Loucy (cell line): ENCODE data around the gene TAP1.

Experiments
- H2AFZ ChIP-seq: fragments of 200-600 bp; sonication (generic); 2 replicates; pipeline ENCODE4 v1.6.0; 2016; ENCODE audit warnings: antibody characterized with exemption, mild to moderate bottlenecking, low read length, moderate library complexity
- H3F3A ChIP-seq: fragments of 200-600 bp; 2 replicates; pipeline ENCODE4 v1.6.0; 2016; ENCODE audit warnings: antibody characterized with exemption, low read depth, mild to moderate bottlenecking
- H3K27me3 ChIP-seq: fragments of 200-600 bp; sonication (generic); 2 replicates; pipeline ENCODE4 v1.6.1; 2014; ENCODE audit warnings: low read length, mild to moderate bottlenecking; ENCODE audit not compliant: insufficient read depth, poor library complexity, severe bottlenecking
- H3K36me3 ChIP-seq: fragments of 200-600 bp; sonication (generic); 2 replicates; pipeline ENCODE4 v1.6.1; 2016; ENCODE audit warnings: low read length; ENCODE audit not compliant: insufficient read depth
- H3K4me1 ChIP-seq: fragments of 200-600 bp; sonication (generic); 2 replicates; pipeline ENCODE4 v1.5.1; 2014; ENCODE audit warnings: low read length, mild to moderate bottlenecking; ENCODE audit not compliant: insufficient read depth, poor library complexity, severe bottlenecking
- H3K4me2 ChIP-seq: fragments of 200-600 bp; sonication (generic); 2 replicates; pipeline ENCODE4 v1.6.0; 2014; ENCODE audit warnings: antibody characterized with exemption, low read length, low read depth, mild to moderate bottlenecking; ENCODE audit not compliant: poor library complexity, severe bottlenecking
- H3K4me3 ChIP-seq: fragments of 200-600 bp; sonication (generic); 2 replicates; pipeline ENCODE4 v1.5.1; 2014; ENCODE audit warnings: low read length, mild to moderate bottlenecking, mixed read lengths; ENCODE audit not compliant: poor library complexity, severe bottlenecking
- H3K79me2 ChIP-seq: fragments of 200-600 bp; sonication (generic); 2 replicates; pipeline ENCODE4 v1.6.1; 2014; ENCODE audit warnings: low read length; ENCODE audit not compliant: insufficient read depth
- H3K9ac ChIP-seq: fragments of 200-600 bp; sonication (generic); 2 replicates; pipeline ENCODE4 v1.6.0; 2014; ENCODE audit warnings: mild to moderate bottlenecking, low read depth, low read length, moderate library complexity; ENCODE audit not compliant: poor library complexity, severe bottlenecking
- H3K9me2 ChIP-seq: fragments of 200-600 bp; sonication (generic); replicated peaks from 2 replicates; pipeline ENCODE4 v1.6.1; 2016; ENCODE audit warnings: low read depth, low read length, mixed read lengths
- H3K9me3 ChIP-seq: fragments of 200-600 bp; sonication (generic); 2 replicates; pipeline ENCODE4 v1.6.1; 2014; ENCODE audit warnings: mild to moderate bottlenecking, antibody characterized with exemption, low read length, low read depth; ENCODE audit not compliant: insufficient read depth
- H4K20me1 ChIP-seq: fragments of 200-600 bp; sonication (generic); 2 replicates; pipeline ENCODE4 v1.6.0; 2014; ENCODE audit warnings: antibody characterized with exemption, low read length, mild to moderate bottlenecking; ENCODE audit not compliant: insufficient read depth, poor library complexity, severe bottlenecking
- CTCF ChIP-seq: fragments of 200-600 bp; sonication (generic); conservative IDR thresholded peaks from 2 replicates; pipeline ENCODE4 v1.5.1; 2014; ENCODE audit warnings: mild to moderate bottlenecking, antibody characterized with exemption, low read length
- EZH2phosphoT487 ChIP-seq: fragments of 200-600 bp; IDR thresholded peaks from 2 replicates; pipeline ENCODE4 v1.6.1; 2018; ENCODE audit warnings: antibody characterized with exemption, mild to moderate bottlenecking, moderate library complexity, borderline replicate concordance

TAP1 gene, protein sequence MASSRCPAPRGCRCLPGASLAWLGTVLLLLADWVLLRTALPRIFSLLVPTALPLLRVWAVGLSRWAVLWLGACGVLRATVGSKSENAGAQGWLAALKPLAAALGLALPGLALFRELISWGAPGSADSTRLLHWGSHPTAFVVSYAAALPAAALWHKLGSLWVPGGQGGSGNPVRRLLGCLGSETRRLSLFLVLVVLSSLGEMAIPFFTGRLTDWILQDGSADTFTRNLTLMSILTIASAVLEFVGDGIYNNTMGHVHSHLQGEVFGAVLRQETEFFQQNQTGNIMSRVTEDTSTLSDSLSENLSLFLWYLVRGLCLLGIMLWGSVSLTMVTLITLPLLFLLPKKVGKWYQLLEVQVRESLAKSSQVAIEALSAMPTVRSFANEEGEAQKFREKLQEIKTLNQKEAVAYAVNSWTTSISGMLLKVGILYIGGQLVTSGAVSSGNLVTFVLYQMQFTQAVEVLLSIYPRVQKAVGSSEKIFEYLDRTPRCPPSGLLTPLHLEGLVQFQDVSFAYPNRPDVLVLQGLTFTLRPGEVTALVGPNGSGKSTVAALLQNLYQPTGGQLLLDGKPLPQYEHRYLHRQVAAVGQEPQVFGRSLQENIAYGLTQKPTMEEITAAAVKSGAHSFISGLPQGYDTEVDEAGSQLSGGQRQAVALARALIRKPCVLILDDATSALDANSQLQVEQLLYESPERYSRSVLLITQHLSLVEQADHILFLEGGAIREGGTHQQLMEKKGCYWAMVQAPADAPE

GRCh38 chr6:32853541-32854375 is at the start of gene TAP1, which contains the start of gene PSMB9:
Gene TAP1, minus strand, starts transcription at chr6:32853704. Its CDS starts 68 bp downstream, at chr6:32853636.
Gene PSMB9, plus strand, starts transcription at chr6:32854192. Its CDS starts 38 bp downstream, at chr6:32854230.
- peak within 1 kb of the TSS; percentile 98 for H3K4me2 ChIP-seq
- peaks cover 38% of the 10 kb centered on the region for H4K20me1 ChIP-seq
- no peaks in the 10 kb centered on the region for H3K9me3 ChIP-seq
- H3K4me1 ChIP-seq, result peaks cover 62% of the 10 kb centered on the region
- H3F3A ChIP-seq, result peaks cover 5% of the 10 kb centered on the region; the same call in 1 of the 2 replicates
- H3K4me3 ChIP-seq, result peak within 1 kb of the TSS; percentile 95
- no peaks in the 10 kb centered on the region for H3K27me3 ChIP-seq
- peak within 1 kb of the TSS; percentile 99 for H3K9ac ChIP-seq
- peak within 1 kb of the TSS; percentile 44 for H2AFZ ChIP-seq
- peaks cover 16% of the 10 kb centered on the region; the same call in 1 of the 2 replicates for H3K36me3 ChIP-seq
- no peaks in the 10 kb centered on the region for H3K9me2 ChIP-seq
- TF ChIP-seq CTCF (peak; percentile 66), EZH2phosphoT487 (no peak)
- peaks cover 90% of the 10 kb centered on the region for H3K79me2 ChIP-seq

DNA sequence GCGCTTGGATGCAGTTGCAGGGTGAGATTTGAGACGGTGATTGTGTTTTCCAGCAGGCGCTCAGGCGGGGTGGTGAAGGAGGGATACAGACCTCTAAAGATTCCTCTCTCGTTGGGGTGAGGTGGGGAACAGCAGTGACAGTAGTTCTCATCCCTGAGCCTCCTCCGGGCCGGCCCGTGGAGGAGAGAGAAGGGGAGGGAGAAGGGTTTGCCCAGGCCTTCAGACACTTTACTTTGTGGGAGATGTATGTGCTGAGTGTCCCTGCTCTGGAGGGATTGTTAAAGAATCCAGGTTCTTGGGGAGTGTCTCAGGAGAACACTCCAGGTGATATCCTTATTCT is 41.5 kb upstream of the TAP1 start:
- Histone ChIP-seq H3K27me3 (no peaks in the 10 kb centered on the region), H3K4me2 (peak overlapping the region; percentile 82), H3K36me3 (no peaks in the 10 kb centered on the region), H3K4me1 (peaks cover 47% of the 10 kb centered on the region), H3K4me3 (peak overlapping the region; percentile 90), H3K9me2 (no peaks in the 10 kb centered on the region), H3K9ac (peak overlapping the region; percentile 93), H3K79me2 (peaks cover 64% of the 10 kb centered on the region), H3F3A (no peaks in the 10 kb centered on the region; the same call in 1 of the 2 replicates), H3K9me3 (no peaks in the 10 kb centered on the region), H2AFZ (peak overlapping the region; percentile 88), H4K20me1 (peaks cover 18% of the 10 kb centered on the region)
- no peak for TF ChIP-seq CTCF
- TF ChIP-seq EZH2phosphoT487, result no peak
